SH-SY5Y (cell line): ENCODE measurements around the gene ACBD3.

ENCODE experiments used
- GATA2 ChIP-seq: IDR thresholded peaks from 2 replicates; pipeline ENCODE4 v1.6.1; 2011; ENCODE audit warnings: mild to moderate bottlenecking, low read depth, low read length
- GATA3 ChIP-seq: IDR thresholded peaks from 2 replicates; pipeline ENCODE4 v1.6.1; 2011; ENCODE audit warnings: low read depth, mild to moderate bottlenecking, low read length, moderate library complexity

DNA sequence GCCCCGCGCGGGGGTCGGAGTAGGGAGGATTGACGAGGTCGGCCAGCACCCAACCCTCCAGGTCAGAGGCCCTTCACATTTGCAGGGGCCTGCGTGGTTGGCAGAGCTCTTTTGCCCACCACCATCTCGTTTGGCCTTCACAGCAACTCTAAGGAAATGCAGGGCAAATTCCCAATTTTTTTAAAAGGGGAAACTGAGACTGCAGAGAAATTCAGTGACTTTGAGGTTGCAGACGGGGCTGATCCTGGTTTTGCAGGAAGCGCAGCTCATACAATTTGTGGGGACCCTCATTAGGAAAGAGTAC, 430 bp upstream of the ACBD3 start:
- TF ChIP-seq GATA2 (no peak), GATA3 (no peak)
